ENCODE measurements around the gene FBLN1. TPM values are rescaled to one million over a fixed set of nuclear protein-coding genes. Genes with fewer than 3 reads are reported as not detected.

Gene FBLN1
- total and polyA plus RNA-seq, 2 of the 8 experiments (the other 6 are each of a cell fraction or from before 2014, with no cell fraction given): 159 to 168 TPM

DNA sequence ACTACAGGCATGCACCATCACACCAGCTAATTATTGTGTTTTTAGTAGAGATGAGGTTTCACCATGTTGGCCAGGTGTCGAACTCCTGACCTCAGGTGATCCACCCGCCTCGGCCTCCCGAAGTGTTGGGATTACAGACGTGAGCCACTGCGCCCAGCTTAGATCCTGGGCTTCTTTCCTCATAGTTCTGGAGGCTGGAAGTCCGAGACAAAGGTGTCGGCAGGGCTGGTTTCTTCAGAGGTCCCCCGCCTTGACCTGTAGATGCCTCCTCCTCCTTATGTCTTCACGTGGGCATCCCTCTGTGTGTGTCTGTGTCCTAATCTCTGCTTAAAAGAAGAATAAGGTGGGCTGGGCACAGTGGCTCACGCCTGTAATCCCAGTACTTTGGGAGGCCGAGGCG, 44.2 kb upstream of the FBLN1 start:
- Histone ChIP-seq H3K36me3 (ENCODE audit: control insufficient read depth in 2 of 4, insufficient read depth in 4 of 4, low read length in 3 of 4) (no peaks in the 10 kb centered on the region), H3K4me3 (ENCODE audit: extremely low read depth in 1 of 4, insufficient read depth in 2 of 4, low read depth in 3 of 4, low read length in 4 of 4) (no peak overlapping the region), H4K20me1 (replicated peaks in 1 of 2; ENCODE audit: control insufficient read depth in 1 of 2, insufficient read depth in 2 of 2, low read length in 2 of 2) (peaks cover 0 to 1% of the 10 kb centered on the region in 2 experiments), H3K18ac (ENCODE audit: extremely low read depth, low read length) (no peak overlapping the region), H3K4ac (replicated peaks; ENCODE audit: insufficient read length, low read depth, low read length) (no peak overlapping the region), H2BK12ac (ENCODE audit: low read depth, low read length) (no peak overlapping the region), H2AFZ (ENCODE audit: low read length) (no peak overlapping the region), H4K8ac (ENCODE audit: extremely low read depth, insufficient read depth, low read length) (no peak overlapping the region), H3K27me3 (replicated peaks in 1 of 4; ENCODE audit: control insufficient read depth in 3 of 4, extremely low read depth in 1 of 4, insufficient read depth in 3 of 4, low read length in 3 of 4) (no peaks in the 10 kb centered on the region; a peak in 1 of 7 replicates), H2AK5ac (ENCODE audit: low read depth, low read length) (no peak overlapping the region), H3K23me2 (ENCODE audit: low read depth, low read length) (no peaks in the 10 kb centered on the region), H2BK120ac (replicated peaks; ENCODE audit: low read depth, low read length) (no peak overlapping the region), H3K79me2 (ENCODE audit: control insufficient read depth in 1 of 2, insufficient read depth in 2 of 2, low read length in 2 of 2) (no peaks in the 10 kb centered on the region), H3K14ac (ENCODE audit: insufficient read length) (no peak overlapping the region), H3K79me1 (ENCODE audit: low read depth, low read length) (no peaks in the 10 kb centered on the region), H2BK5ac (ENCODE audit: low read depth, low read length) (no peak overlapping the region), H3K4me1 (replicated peaks in 1 of 4; ENCODE audit: control insufficient read depth in 3 of 4, insufficient read depth in 4 of 4, low read length in 3 of 4) (peaks cover 0 to 4% (median under 1%) of the 10 kb centered on the region in 4 experiments; a peak in 2 of 7 replicates), H3K27ac (ENCODE audit: low read depth, low read length) (no peak overlapping the region), H4K91ac (replicated peaks; ENCODE audit: insufficient read length, low read length) (no peak overlapping the region), H3K9me3 (ENCODE audit: insufficient read depth in 2 of 2, low read depth in 1 of 2, low read length in 1 of 2) (peaks cover under 1 to 2% of the 10 kb centered on the region in 2 experiments; a peak in 1 of 4 replicates), H3K9ac (replicated peaks in 1 of 4; ENCODE audit: extremely low read depth in 1 of 4, low read depth in 3 of 4, low read length in 3 of 4) (no peak overlapping the region), H4K5ac (ENCODE audit: insufficient read length, low read depth, low read length) (no peak overlapping the region), H3K56ac (replicated peaks; ENCODE audit: insufficient read length, low read depth, low read length) (no peak overlapping the region), H3K4me2 (ENCODE audit: insufficient read depth in 1 of 2, low read depth in 2 of 2, low read length in 2 of 2) (no peak overlapping the region), H2BK20ac (ENCODE audit: low read length) (no peak overlapping the region), H2BK15ac (ENCODE audit: low read length) (no peak overlapping the region), H3K23ac (ENCODE audit: insufficient read length) (no peak overlapping the region)
- FAIRE-seq (no peak), DNase-seq (ENCODE audit: low read depth in 1 of 2, low spot score in 2 of 2) (no peak)
- CTCF ChIA-PET (ENCODE audit: partially characterized antibody): no interaction called here
- 90% methylated on average over 13 of the region's 13 CpGs; no CpG with 5 or more reads in 1 of the 2 experiments for WGBS, 2 experiments (ENCODE audit: extremely low coverage in 1 of 2, insufficient coverage in 1 of 2, insufficient read length in 1 of 2, insufficient replicate concordance in 2 of 2, low coverage in 1 of 2, low lambda C conversion rate in 2 of 2, missing lambda C conversion rate in 1 of 2)
- POLR2A ChIA-PET (ENCODE audit: partially characterized antibody): no interaction called here
- TF ChIP-seq, protein P1, sequence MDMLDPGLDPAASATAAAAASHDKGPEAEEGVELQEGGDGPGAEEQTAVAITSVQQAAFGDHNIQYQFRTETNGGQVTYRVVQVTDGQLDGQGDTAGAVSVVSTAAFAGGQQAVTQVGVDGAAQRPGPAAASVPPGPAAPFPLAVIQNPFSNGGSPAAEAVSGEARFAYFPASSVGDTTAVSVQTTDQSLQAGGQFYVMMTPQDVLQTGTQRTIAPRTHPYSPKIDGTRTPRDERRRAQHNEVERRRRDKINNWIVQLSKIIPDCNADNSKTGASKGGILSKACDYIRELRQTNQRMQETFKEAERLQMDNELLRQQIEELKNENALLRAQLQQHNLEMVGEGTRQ (IDR thresholded peaks at IDR 0.05; ENCODE audit: low read length): no peak
- no peak for TF ChIP-seq PHF8 (conservative IDR thresholded peaks at IDR 0.05; ENCODE audit: low read depth, low read length)
- TF ChIP-seq BACH1 (IDR thresholded peaks at IDR 0.05; ENCODE audit: low read length): no peak
- no peak for TF ChIP-seq NRF1 (IDR thresholded peaks at IDR 0.05; ENCODE audit: low read depth, low read length)
- TF ChIP-seq EGR1 (IDR thresholded peaks at IDR 0.05; ENCODE audit: borderline replicate concordance, low read depth, low read length): no peak
- no peak for TF ChIP-seq ZNF274 (IDR thresholded peaks at IDR 0.05; ENCODE audit: borderline replicate concordance, extremely low read depth, low read length)
- TF ChIP-seq SUZ12 (IDR thresholded peaks at IDR 0.05; ENCODE audit: low read length): no peak
- no peak for TF ChIP-seq SP1 (IDR thresholded peaks at IDR 0.05; ENCODE audit: low read depth, low read length)
- no peak for TF ChIP-seq POU5F1 (IDR thresholded peaks at IDR 0.05; ENCODE audit: low read depth, low read length)
- TF ChIP-seq RAD21 (IDR thresholded peaks at IDR 0.05 in 1 of 2, conservative IDR thresholded peaks at IDR 0.05 in 1 of 2; ENCODE audit: low read depth in 2 of 2, low read length in 2 of 2): no peak
- TF ChIP-seq ASH2L (IDR thresholded peaks at IDR 0.05; ENCODE audit: low read length): no peak
- no peak for TF ChIP-seq CBX8 (IDR thresholded peaks at IDR 0.05; ENCODE audit: borderline replicate concordance, low read depth, low read length)
- TF ChIP-seq GABPA (IDR thresholded peaks at IDR 0.05; ENCODE audit: borderline replicate concordance, insufficient read depth, low read length): no peak
- no peak for TF ChIP-seq POLR2A (IDR thresholded peaks at IDR 0.05; ENCODE audit: control extremely low read depth in 1 of 2, low read depth in 2 of 2, low read length in 2 of 2)

All from H1 (cell line).